GM21367 (cell line): ENCODE measurements around the gene CLIC1.

Experiments used
- ATAC-seq: cut with Tn5 transposase; IDR thresholded peaks from one replicate; pipeline ENCODE4 v1.9.1; 2021; ENCODE audit not compliant: unreplicated experiment

CLIC1 gene

DNA sequence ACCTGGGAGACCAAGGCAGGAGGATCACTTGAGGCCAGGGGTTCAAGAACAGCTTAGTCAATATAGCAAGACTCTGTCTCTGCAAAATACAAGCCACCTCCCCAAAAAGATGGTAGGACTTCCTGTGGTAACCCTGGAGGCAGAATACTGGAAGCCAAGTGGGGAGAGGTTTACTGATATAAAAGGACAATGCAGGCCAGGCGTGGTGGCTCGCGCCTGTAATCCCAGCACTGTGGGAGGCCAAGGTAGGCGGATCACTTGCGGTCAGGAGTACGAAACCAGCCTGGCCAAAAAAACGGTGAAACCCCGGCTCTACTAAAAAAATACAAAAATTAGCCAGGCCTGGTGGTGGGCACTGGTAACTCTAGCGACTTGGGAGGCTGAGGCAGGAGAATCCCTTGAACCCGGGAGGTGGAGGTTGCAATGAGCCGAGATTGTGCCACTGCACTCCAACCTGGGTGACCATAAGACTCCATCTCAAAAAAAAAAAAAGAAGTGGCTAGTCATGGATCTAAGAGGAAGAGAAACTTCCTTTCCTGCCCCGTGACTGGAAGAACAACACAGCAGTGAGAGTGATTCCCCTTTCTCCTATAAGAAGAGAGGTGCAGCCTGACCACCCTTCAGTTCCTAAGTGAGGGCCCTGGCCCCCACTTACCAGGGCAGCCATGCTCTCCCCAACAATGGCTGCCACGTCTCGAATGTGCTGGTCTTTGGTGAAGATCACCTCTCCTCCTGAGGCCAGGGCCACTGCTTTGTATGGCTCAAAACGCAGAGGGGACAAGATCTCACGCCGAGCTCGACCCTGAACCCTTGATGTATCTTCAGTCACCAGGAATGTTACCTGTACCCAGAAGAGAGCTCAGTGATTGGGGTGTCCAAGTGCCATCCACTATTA lies 32.3 kb upstream of the CLIC1 start:
- no peak for ATAC-seq

DNA sequence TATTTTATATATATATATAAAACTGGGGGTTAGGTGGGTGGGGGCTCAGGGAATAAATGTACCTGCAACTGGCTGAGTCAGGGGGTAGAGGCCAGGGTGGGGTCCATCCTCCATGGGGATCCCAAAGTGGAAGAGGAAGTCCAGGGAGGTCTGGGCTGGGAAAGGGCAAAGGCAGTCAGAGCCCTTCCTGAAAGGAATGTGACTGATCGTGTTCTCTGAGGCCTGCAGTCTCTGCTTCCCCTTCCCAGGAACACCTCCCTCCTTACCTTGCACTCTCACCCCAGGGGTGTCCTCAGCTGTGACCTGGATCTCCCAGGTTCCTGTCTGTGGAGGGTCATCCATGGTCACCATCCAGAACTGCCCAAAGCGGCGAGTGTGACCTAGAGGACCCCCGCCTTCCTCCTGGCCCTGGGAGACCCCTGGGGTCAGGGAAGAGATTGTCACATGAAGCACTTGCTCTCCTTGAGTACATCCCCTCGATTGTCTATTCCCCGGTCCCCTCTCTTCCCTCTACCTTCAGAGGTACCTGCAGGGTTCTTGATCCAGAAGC lies 30.8 kb upstream of the CLIC1 start:
- ATAC-seq: no peak

DNA sequence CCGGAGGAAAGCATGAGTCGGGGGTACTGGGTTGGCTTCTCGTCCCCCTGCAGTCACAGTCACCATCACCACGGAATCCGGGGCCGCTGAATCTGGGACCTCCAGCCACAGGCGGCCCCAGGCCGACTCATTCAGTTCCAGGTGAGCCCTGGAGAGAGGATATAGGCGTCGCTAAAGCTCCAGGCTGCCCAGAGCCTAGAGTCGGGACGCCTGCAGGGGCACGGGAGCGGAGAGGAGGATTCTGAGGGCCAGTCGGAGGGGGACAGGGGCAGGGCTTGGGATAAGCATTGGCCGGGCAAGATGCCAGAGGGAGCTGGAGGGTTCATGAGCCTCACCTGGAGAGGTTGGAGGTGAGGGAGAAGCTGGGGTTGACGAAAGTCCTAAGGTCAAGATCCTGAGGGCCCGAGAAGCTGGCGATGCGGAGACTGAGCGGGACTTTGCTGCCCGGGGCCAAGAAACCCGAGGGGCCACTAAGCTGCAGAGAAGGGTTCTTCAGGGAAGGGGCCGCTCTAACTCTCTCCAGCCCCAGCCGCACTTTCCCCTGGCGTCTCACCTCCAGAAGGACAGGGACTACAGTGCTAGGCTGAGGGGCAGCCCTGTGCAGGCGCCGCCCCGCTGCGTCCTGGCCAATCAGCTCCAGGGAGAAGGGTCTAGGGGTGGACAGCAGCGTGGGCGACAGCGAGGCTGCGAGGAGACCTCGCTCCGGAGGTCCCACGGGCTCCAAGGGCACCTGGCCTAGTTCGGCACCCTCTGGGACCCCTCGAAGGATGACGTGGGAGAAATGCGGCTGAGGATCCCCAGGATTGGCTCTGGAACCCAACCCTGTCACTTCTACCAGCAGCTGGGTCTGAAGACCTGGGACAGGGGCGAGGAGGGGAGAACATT lies 29.8 kb upstream of the CLIC1 start:
- no peak for ATAC-seq

DNA sequence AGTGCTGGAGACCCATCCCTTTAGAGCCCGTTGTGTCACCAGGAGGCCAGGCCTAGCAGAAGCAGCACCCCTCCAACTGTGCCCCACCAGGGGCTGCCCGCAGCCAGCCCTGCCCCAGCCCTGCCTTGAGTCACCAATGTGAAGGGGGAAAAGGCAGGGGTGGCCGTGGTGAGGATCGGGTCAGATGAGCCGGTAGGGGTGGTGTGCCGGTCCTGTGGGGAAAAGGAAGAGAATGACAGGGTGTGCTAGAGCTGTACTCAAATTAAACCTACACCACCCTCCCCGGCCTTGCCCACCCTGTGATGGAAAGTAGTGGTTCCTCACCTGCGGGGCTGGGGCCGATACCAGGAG lies 29.2 kb upstream of the CLIC1 start:
- ATAC-seq: no peak

DNA sequence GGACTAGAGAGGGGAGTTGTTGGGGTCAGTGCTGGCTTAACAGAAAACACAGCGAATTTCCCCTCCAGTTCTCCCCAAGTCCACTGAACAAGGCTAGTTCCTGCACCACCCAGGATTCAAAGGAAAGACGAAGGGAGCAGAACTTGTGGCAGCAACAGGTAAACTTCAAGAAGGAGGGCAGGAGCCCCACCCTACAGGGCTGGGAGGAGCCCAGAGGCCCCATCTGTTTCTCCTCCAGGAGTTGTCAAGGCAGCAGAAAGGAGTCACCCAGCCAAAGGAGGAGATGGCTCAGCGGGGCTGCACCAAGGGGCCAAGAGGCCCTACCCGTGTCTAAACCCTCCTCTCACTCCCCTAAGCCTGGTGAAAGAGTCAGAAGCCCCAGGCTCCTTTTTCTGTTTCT lies 27.9 kb upstream of the CLIC1 start:
- ATAC-seq: no peak

DNA sequence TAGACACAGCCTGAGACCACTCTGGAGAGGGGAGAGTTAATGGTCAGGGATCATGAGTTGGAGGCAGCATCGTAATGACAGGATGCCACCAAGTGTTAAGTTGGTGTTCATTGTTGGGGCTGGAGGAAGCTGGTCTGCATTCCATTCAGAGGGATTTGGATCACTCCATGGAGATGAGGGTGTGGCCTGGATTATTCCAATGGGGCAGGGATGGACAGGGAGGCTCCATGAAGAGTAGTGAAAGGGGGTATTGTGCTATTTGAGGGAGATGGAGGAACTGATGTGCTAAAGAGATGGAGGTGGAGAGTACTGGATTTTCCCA lies 27.2 kb upstream of the CLIC1 start:
- ATAC-seq: no peak

GRCh38 chr6:31762878-31763618 lies 26.7 kb upstream of the CLIC1 start:
- no peak for ATAC-seq

GRCh38 chr6:31762356-31762755 lies 26.0 kb upstream of the CLIC1 start, which contains the start of gene SAPCD1:
SAPCD1 (plus strand) TSS chr6:31762656; CDS start chr6:31763055, 399 bp downstream.
- no peak for ATAC-seq

DNA sequence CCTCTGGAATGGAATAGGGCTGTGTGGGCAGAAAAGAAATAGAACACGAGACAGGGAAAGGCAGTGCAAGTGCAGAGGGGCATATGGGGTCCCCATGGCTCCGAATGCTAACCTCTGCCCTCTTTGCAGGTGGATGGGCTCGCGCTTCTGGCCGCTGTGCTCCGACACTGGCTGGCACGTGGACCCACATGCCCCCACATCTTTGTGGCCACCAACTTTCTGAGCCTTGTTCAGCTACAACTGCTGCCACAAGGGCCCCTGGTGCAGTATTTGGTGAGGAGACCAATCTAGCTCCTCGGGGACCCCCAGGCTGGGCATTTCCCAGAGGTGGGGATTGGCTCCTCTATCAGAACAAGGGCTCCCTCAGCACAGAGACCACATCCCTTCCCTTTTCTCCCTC lies 25.0 kb upstream of the CLIC1 start:
- no peak for ATAC-seq

- ATAC-seq: no peak
Observed at GRCh38 chr6:31760790-31761189, 24.5 kb upstream of the CLIC1 start.

- ATAC-seq: no peak
Observed at GRCh38 chr6:31758281-31758680, 22.0 kb upstream of the CLIC1 start.

DNA sequence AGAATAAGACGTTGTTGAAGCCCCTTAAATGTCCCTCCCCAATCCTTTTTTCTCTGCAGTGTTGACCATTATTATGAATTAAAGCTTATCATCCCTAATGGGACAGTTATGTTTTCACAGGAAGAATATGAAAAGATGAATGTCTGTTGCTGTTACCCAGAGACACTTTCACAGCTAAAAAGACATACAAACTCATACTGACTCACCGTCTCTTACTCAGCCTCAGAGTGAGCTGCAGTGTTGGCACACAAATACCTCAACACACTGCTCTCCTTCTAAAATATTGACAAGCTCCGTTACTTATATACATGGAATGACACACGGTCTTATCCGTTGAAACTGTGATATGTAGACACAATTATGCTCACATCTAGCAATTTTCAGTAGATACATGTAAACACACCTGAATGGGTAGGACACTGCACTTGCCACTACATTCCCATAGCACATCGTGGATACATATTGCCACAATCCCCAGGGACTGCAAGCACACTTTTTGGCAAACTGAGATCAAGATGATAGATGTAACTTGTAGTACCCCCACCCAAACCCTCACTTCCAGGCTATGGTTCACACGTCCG lies 16.5 kb upstream of the CLIC1 start:
- no peak for ATAC-seq

DNA sequence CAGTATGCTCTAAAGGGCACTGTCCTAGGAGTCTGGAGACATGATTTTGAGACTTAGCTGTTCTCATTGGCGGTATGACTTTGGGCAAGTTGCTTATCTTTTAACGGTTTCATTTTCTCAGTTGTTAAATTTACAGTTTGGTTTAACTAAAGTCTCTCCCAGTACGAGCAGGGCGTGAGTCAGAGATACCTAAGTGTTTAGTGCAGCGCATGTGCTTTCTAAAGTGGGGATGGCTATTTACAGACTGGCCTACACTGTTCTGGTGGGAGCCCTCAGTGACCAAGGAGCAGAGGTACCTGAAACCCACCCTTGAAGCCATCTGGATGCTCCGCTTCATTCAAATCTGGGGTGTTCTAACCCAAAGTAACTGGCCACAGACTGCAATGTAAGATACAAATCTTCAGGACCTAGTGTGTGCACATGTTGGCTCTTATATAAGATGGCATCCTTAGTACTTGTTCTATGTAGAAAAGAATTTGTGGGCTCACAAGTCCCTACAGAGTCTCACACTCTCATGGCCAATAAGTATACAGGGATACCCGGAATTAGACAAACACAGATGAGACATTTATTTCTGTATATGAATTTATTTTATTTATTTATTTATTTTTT lies 14.2 kb upstream of the CLIC1 start:
- ATAC-seq: no peak

- ATAC-seq: no peak
Observed at GRCh38 chr6:31749301-31750036, 13.1 kb upstream of the CLIC1 start.

- no peak for ATAC-seq
Observed at GRCh38 chr6:31744422-31744821, 8.1 kb upstream of the CLIC1 start.

- no peak for ATAC-seq
Observed at GRCh38 chr6:31742894-31743293, 6.6 kb upstream of the CLIC1 start.

- ATAC-seq: no peak
Observed at GRCh38 chr6:31741815-31742214, 5.5 kb upstream of the CLIC1 start.

DNA sequence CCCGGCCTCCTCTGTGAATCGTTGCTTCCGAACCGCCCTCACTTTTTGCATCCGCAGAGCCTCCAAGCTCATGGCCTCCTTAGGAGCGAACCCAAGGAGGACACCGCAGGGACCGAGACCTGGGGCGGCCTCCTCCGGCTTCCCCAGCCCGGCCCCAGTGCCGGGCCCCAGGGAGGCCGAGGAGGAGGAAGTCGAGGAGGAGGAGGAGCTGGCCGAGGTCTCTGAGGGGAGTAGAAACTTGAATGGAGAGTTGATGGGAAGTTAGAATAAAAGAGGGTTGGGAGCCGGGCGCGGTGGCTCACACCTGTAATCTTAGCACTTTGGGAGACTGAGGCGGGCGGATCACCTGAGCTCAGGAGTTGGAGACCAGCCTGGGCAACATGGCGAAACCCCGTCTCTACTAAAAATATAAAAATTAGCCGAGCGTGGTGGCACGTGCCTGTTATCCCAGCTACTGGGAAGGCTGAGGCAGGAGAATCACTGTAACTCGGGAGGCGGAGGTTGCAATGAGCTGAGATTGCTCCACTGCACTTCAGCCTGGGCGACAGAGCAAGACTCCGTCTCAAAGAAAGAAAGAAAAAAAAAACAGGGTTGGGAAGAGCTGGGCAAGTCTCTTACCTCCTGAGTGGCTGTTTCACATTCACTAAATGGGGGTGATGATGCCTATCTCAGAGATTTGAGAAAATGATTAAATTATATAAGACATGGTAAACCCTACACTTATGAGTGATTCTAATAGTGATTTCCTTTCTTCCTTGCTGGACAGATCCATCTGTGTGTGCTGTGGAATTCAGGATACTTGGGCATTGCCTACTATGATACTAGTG lies 4.3 kb upstream of the CLIC1 start:
- no peak for ATAC-seq
